K562 (cell line): ENCODE data around the gene ACBD4. TPM values are rescaled to one million over a fixed set of nuclear protein-coding genes. Genes with fewer than 3 reads are reported as not detected.

Experiments used
- ELF1 ChIP-seq: fragments of 200-800 bp; sonication (Bioruptor generic); IDR thresholded peaks from 2 replicates; pipeline ENCODE4 v1.6.1; 2016; ENCODE audit warnings: missing genetic modification characterization, missing compliant biosample characterization
- EP300 ChIP-seq: IDR thresholded peaks from 2 replicates; pipeline ENCODE4 v1.6.1; 2012; ENCODE audit warnings: low read length, improper control_type of control experiment
- ERF ChIP-seq: fragments of 450-650 bp; formaldehyde crosslinking; IDR thresholded peaks from 2 replicates; pipeline ENCODE4 v1.4.0; 2020; ENCODE audit warnings: mild to moderate bottlenecking, mixed read lengths
- GATAD2A ChIP-seq: fragments of 450-650 bp; IDR thresholded peaks from 2 replicates; pipeline ENCODE4 v1.6.1; 2017
- MAX ChIP-seq: sonication (generic); formaldehyde crosslinking; IDR thresholded peaks from 2 replicates; pipeline ENCODE4 v1.9.0; 2022; ENCODE audit warnings: mild to moderate bottlenecking, missing genetic modification reagents
- MYNN ChIP-seq, 2 experiments: sonication (generic); formaldehyde crosslinking in 1 of 2; IDR thresholded peaks; 2 replicates each; pipeline versions ENCODE4 v1.5.0 to v1.6.1; 2016 to 2020; ENCODE audit warnings: antibody characterized with exemption in 1 of 2, missing genetic modification reagents in 1 of 2
- NBN ChIP-seq: fragments of 450-650 bp; IDR thresholded peaks from 2 replicates; pipeline ENCODE4 v1.6.1; 2016; ENCODE audit warnings: low read depth, mild to moderate bottlenecking
- NCOA1 ChIP-seq: fragments of 450-650 bp; IDR thresholded peaks from 2 replicates; pipeline ENCODE4 v1.6.1; 2016; ENCODE audit warnings: low read depth
- NR4A1 ChIP-seq, 2 experiments: fragments of 250-450 bp in 1 of 2; fragments of 450-650 bp in 1 of 2; sonication (Bioruptor Pico) in 1 of 2; IDR thresholded peaks; 2 replicates each; pipeline versions ENCODE4 v1.4.0 to v1.6.1; 2016 to 2020; ENCODE audit warnings: mild to moderate bottlenecking in 2 of 2, missing compliant biosample characterization in 1 of 2, missing genetic modification characterization in 1 of 2, moderate library complexity in 1 of 2
- PKNOX1 ChIP-seq: fragments of 450-650 bp; IDR thresholded peaks from 2 replicates; pipeline ENCODE4 v1.6.1; 2016
- POLR2B ChIP-seq: fragments of 450-650 bp; IDR thresholded peaks from 2 replicates; pipeline ENCODE4 v1.6.1; 2018; ENCODE audit warnings: low read depth; ENCODE audit not compliant: partially characterized antibody
- RFX1 ChIP-seq: fragments of 450-650 bp; IDR thresholded peaks from 2 replicates; pipeline ENCODE4 v1.6.1; 2016; ENCODE audit warnings: mild to moderate bottlenecking, moderate library complexity
- THRAP3 ChIP-seq: fragments of 450-650 bp; IDR thresholded peaks from 2 replicates; pipeline ENCODE4 v1.6.1; 2016; ENCODE audit warnings: mild to moderate bottlenecking, inconsistent platforms, borderline replicate concordance
- TOE1 ChIP-seq, 2 experiments: fragments of 450-650 bp in 1 of 2; sonication (generic) in 1 of 2; formaldehyde crosslinking in 1 of 2; IDR thresholded peaks; 2 replicates each; pipeline versions ENCODE4 v1.7.1 to v1.8.0; 2016 to 2022; ENCODE audit warnings: borderline replicate concordance in 2 of 2, mild to moderate bottlenecking in 2 of 2, antibody characterized with exemption in 1 of 2, inconsistent platforms in 1 of 2, low read depth in 1 of 2, missing genetic modification reagents in 1 of 2, moderate library complexity in 1 of 2
- TRIM24 ChIP-seq, 2 experiments: fragments of 450-650 bp; IDR thresholded peaks; 2 replicates each; pipeline ENCODE4 v1.6.1; 2016
- ZNF253 ChIP-seq: fragments of 250-450 bp; sonication (Bioruptor Pico); conservative IDR thresholded peaks from 2 replicates; pipeline ENCODE4 v1.6.1; 2021; ENCODE audit warnings: mild to moderate bottlenecking
- ZNF584 ChIP-seq: fragments of 200-800 bp; sonication (Bioruptor generic); IDR thresholded peaks from 2 replicates; pipeline ENCODE4 v1.6.1; 2016; ENCODE audit warnings: low read depth, mild to moderate bottlenecking, missing genetic modification characterization, missing compliant biosample characterization
- polyA plus RNA-seq, 8 experiments: library from polyadenylated mRNA; depleted of rRNA in 4 of 8; stranded (reverse) in 5 of 8; unstranded in 3 of 8; fragments of >200 nt; fragmentation: Nextera tagmentation in 2 of 8; fragmentation: Illumina TruSeq in 1 of 8; extraction: Ambion mirVana in 2 of 8; extraction: Trizol in 1 of 8; gene quantifications; 2 replicates each; pipeline versions ENCODE4 v1.2.1 to v1.2.3, GENCODE V29; 2011 to 2014; ENCODE audit warnings: inconsistent platforms in 1 of 8, missing spikeins in 1 of 8
- total RNA-seq, 7 experiments: library from RNA; depleted of rRNA in 6 of 7; stranded (reverse); fragments of >200 nt in 6 of 7; fragmentation: Illumina TruSeq in 2 of 7; extraction: Trizol in 2 of 7; gene quantifications; 2 replicates each; pipeline versions ENCODE4 v1.2.1 to v1.2.3, GENCODE V29; 2011 to 2021; ENCODE audit warnings: low replicate concordance in 1 of 7

ACBD4 gene
- total and polyA plus RNA-seq, 9 of the 15 experiments (the other 6 are each of a cell fraction or from before 2014, with no cell fraction given): 0.14 to 6.9 (median 4.6) TPM

DNA sequence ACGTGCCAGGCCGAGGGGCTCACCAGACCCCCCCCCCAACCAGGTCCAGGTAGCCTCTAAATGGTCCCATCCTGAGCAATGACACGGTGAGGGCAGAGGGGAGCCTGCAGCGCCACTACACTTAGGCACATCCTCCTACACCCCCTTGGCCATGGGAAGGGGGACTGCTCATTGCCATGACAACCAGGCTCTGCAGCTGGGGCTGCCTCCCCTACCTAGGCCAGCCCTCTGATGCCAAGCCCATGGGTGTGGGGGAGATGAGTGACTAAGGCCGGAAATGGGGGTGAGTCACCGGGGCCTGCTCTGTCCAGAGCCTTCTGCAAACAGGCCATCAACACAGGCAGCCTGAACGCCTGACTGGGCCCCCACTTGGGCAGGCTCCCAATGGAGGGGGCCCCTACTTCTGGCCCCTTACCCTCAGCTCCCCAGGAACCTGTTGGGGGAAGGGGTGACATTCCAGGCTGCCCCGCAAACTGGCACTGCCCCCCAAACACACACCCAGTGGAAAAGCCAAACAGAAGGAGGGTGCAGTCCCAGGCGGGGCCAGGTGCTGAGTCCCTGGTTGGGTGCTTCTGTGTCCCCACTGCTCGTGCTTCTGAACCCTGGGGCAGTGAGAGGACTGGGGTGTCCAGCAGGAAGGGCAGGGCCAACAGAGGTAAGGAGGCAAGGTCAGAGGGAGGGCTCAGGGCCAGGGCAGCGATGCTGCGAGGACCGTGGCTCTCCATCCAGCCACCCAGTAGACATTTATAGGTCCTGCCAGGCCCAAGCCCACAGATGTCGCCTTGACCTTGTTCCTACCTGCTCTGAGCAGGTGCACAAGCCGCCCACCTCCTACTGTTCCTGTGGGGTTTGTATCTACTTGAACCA, 11.3 kb upstream of the ACBD4 start (continued):
- no peak for TF ChIP-seq ZNF253 (CRISPR knock-in tag)
- TF ChIP-seq ELF1 (tag): peak; percentile 29; the same call in 1 of the 2 replicates
- no peak for TF ChIP-seq THRAP3
- TF ChIP-seq GATAD2A: 0 out of 2 replicates have a peak, but pooled peaks have one; percentile 21
- peak; percentile 54 for TF ChIP-seq POLR2B
- TF ChIP-seq EP300: peak; percentile 73; the same call in 1 of the 2 replicates
- peak; percentile 78 for TF ChIP-seq MYNN (IDR thresholded peaks at IDR 0.05)
- TF ChIP-seq MYNN (CRISPR knock-in tag; IDR thresholded peaks at IDR 0.05): no peak
- TF ChIP-seq TRIM24 (IDR thresholded peaks at IDR 0.05): 0 out of 4 replicates have a peak, but pooled peaks of 1 of the 2 experiments have one; percentile 35
- peak; percentile 68; the same call in 1 of the 2 replicates for TF ChIP-seq MAX (CRISPR knock-in tag)
- TF ChIP-seq NCOA1: peak; percentile 51; the same call in 1 of the 2 replicates
- peak; percentile 41; the same call in 1 of the 2 replicates for TF ChIP-seq NBN
- TF ChIP-seq ERF: 0 out of 2 replicates have a peak, but pooled peaks have one; percentile 20
- TF ChIP-seq PKNOX1: peak; percentile 30; the same call in 1 of the 2 replicates
- TF ChIP-seq RFX1: peak; percentile 94
- peak; percentile 74; the same call in 1 of the 2 replicates for TF ChIP-seq TOE1 (IDR thresholded peaks at IDR 0.05; ENCODE audit: borderline replicate concordance)
- no peak for TF ChIP-seq TOE1 (CRISPR knock-in tag; IDR thresholded peaks at IDR 0.05; ENCODE audit: borderline replicate concordance, low read depth)
- TF ChIP-seq NR4A1 (CRISPR knock-in tag; IDR thresholded peaks at IDR 0.05): no peak
- peak; percentile 43; the same call in 1 of the 2 replicates for TF ChIP-seq NR4A1 (tag; IDR thresholded peaks at IDR 0.05)
- peak; percentile 78; the same call in 1 of the 2 replicates for TF ChIP-seq ZNF584 (CRISPR knock-in tag)
